ENCODE data around the gene RFX1. TPM values are rescaled to one million over a fixed set of nuclear protein-coding genes. Genes with fewer than 3 reads are reported as not detected.
"Not testable (repeated sequence)": the region's sequence is repeated elsewhere in the genome, so short reads cannot be mapped to it uniquely, and the experiment has no call there.

The RFX1 gene
- total RNA-seq, 1 donor from 2014 or later = 19.9 TPM

DNA sequence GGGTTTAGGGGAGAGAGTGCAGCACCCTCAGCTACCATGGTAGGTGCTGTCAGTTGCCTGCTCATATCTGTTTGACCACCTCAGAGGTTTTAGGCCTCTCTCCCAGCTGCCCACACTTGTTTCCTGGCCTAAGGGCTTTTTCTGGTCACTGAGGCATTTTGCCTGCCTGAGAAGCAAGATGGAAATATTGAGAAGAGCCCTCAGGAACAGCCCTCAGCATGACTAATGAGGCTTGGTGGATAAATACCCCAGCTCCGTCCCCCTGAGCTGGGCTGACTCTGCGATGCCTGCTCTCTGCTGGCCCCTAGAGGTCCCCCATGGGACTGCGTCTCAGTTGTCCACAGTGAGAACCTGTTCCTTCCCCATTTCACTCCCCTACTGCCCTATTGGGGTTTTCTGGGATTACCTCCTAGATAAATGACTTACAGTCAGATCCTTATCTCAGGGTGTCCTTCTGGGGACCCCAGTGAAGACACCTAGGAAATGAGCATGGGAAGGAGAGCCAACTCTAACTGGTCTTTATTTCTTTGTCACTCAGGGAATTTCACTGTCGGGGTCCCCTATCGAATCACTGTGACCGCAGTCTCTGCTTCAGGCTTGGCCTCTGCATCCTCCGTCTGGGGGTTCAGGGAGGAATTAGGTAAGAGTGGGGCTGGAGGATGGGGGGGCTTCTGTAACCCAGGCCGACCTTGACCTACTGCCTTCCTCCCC is 42.5 kb upstream of the RFX1 start:
- TF ChIP-seq, protein P1, sequence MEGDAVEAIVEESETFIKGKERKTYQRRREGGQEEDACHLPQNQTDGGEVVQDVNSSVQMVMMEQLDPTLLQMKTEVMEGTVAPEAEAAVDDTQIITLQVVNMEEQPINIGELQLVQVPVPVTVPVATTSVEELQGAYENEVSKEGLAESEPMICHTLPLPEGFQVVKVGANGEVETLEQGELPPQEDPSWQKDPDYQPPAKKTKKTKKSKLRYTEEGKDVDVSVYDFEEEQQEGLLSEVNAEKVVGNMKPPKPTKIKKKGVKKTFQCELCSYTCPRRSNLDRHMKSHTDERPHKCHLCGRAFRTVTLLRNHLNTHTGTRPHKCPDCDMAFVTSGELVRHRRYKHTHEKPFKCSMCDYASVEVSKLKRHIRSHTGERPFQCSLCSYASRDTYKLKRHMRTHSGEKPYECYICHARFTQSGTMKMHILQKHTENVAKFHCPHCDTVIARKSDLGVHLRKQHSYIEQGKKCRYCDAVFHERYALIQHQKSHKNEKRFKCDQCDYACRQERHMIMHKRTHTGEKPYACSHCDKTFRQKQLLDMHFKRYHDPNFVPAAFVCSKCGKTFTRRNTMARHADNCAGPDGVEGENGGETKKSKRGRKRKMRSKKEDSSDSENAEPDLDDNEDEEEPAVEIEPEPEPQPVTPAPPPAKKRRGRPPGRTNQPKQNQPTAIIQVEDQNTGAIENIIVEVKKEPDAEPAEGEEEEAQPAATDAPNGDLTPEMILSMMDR (conservative IDR thresholded peaks at IDR 0.05) = peak; percentile 76
- no peaks in the 10 kb centered on the region for H3K9me3 Mint-ChIP-seq
- no peaks in the 10 kb centered on the region for H3K36me3 Mint-ChIP-seq (ENCODE audit: low read depth)
- no peaks in the 10 kb centered on the region for H3K4me1 Mint-ChIP-seq
- peak; percentile 63 for DNase-seq (ENCODE audit: low read depth, low spot score)
- no peaks in the 10 kb centered on the region for H3K27me3 Mint-ChIP-seq (ENCODE audit: low read depth)
- no peak overlapping the region for H3K27ac Mint-ChIP-seq (ENCODE audit: unreplicated experiment)
- no peak overlapping the region for H3K4me3 Mint-ChIP-seq

DNA sequence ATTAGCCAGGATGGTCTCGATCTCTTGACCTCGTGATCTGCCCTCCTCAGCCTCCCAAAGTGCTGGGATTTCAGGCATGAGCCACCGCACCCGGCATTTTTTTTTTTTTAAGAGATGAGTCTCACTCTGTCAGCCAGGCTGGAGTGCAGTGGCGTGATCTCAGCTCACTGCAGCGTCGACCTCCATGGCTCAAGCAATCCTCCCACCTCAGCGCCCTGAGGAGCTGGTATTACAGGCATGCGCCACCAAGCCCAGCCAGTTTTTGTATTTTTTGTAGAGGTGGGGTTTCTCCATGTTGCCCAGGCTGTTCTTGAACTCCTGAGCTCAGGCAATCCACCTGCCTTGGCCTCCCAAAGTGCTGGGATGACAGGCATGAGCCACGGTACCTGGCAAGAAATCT is 41.7 kb upstream of the RFX1 start:
- not testable (repeated sequence) for H3K9me3 Mint-ChIP-seq; H3K4me1 Mint-ChIP-seq; H3K36me3 Mint-ChIP-seq (ENCODE audit: low read depth); H3K27ac Mint-ChIP-seq (ENCODE audit: unreplicated experiment); H3K27me3 Mint-ChIP-seq (ENCODE audit: low read depth); H3K4me3 Mint-ChIP-seq; DNase-seq (ENCODE audit: low read depth, low spot score)

DNA sequence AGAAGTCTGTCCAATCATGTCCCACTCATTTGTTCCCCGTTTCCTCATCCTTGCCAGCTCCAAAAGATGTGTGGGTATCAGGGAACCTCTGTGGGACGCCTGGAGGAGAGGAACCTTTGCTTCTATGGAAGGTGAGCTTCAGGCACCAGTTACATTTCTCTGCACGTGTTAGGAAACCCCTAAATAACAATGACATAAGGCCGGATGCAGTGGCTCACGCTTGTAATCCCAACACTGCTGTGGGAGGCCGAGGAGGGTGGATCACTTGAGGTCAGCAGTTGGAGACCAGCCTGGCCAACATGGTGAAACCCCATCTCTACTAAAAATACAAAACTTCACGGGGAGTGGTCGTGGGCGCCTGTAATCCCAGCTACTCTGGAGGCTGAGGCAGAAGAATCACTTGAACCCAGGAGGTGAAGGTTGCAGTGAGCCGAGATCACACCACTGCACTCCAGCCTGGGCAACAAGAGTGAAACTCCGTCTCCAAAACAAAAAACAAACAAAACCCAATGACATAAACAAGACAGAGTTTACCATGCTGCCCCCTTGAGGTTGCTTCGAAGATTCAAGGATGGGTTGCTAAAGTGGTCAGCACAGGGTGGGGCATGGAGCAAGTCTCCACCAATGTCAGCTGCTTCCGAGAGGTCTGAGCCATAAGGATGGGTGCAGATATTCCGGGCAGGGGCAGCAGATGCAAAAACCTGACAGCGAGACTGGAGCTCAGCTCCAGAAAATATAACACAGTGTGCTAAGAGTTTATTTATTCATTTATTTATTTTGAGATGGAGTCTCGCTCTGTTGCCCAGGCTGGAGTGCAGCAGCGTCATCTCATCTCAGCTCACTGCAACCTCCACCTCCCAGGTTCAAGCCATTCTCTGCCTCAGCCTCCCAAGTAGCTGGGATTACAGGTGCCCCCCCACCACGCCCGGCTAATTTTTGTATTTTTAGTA is 36.8 kb upstream of the RFX1 start:
- not testable (repeated sequence) for H3K36me3 Mint-ChIP-seq (ENCODE audit: low read depth); H3K9me3 Mint-ChIP-seq; H3K27me3 Mint-ChIP-seq (ENCODE audit: low read depth); H3K4me1 Mint-ChIP-seq; H3K4me3 Mint-ChIP-seq
- DNase-seq (ENCODE audit: low read depth, low spot score) = peak; percentile 65
- peak overlapping the region; percentile 97 for H3K27ac Mint-ChIP-seq (ENCODE audit: unreplicated experiment)
- TF ChIP-seq, protein P1 (conservative IDR thresholded peaks at IDR 0.05) = peak; percentile 67

DNA sequence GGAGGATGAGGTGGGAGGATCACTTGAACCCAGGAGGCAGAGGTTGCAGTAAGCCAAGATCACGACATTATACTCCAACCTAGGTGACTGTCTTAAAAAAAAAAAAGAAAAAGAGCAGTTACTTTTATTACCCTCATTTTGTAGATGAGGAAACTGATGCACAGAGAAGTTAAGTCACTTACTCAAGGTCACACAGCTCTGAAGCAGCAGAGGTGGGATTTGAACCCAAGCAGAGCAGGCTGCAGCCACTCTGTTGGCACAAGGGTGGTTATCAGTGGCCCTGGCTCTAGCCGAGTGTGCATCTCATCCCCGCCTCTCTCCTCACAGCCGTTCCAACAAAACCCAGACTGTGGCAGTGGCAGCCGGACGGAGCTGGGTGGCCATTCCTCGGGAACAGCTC is 33.1 kb upstream of the RFX1 start:
- H3K4me1 Mint-ChIP-seq = peaks cover 7% of the 10 kb centered on the region
- no peak overlapping the region for H3K4me3 Mint-ChIP-seq
- peaks cover 3% of the 10 kb centered on the region for H3K36me3 Mint-ChIP-seq (ENCODE audit: low read depth)
- TF ChIP-seq, protein P1 (conservative IDR thresholded peaks at IDR 0.05) = no peak
- no peak overlapping the region for H3K27ac Mint-ChIP-seq (ENCODE audit: unreplicated experiment)
- DNase-seq (ENCODE audit: low read depth, low spot score) = no peak
- no peaks in the 10 kb centered on the region for H3K27me3 Mint-ChIP-seq (ENCODE audit: low read depth)
- no peaks in the 10 kb centered on the region for H3K9me3 Mint-ChIP-seq

DNA sequence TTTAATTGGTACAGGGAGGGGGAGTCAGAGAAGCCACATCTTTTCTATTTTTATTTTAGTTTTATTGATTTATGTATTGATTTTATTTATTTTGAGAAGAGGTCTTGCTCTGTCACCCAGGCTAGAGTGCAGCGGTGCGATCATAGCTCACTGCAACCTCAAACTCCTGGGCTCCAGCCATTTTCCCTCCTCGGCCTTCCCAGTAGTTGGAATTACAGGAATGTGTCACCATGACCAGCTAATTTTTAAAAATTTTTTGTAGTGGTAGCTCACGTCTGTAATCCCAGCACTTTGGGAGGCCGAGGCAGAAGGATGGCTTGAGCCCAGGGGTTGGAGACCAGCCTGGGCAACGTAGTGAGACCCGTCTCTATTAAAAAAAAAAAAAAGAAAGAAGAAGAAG is 29.6 kb upstream of the RFX1 start:
- TF ChIP-seq, protein P1 (conservative IDR thresholded peaks at IDR 0.05) = no peak

DNA sequence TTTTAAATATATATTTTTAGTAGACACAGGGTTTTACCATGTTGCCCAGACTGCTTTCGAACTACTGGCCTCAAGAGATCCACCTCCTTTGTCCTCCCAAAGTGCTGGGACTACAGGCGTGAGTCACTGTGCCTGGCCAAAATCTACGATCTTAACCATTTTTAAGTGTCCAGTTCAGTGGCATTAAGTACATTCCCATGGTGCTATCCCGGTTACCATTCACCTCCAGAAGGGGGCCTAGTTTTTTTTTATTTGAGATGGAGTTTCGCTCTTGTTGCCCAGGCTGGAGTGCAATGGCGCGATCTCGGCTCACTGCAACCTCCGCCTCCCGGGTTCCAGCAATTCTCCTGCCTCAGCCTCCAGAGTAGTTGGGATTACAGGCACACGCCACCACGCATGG is 29.0 kb upstream of the RFX1 start:
- H3K27ac Mint-ChIP-seq (ENCODE audit: unreplicated experiment); H3K4me1 Mint-ChIP-seq; H3K27me3 Mint-ChIP-seq (ENCODE audit: low read depth); DNase-seq (ENCODE audit: low read depth, low spot score); H3K4me3 Mint-ChIP-seq; H3K36me3 Mint-ChIP-seq (ENCODE audit: low read depth); H3K9me3 Mint-ChIP-seq: not testable (repeated sequence)
- TF ChIP-seq, protein P1 (conservative IDR thresholded peaks at IDR 0.05) = peak; percentile 29

More for the DNA sequence above, 29.6 kb upstream of the RFX1 start:
- H3K4me3 Mint-ChIP-seq = no peak overlapping the region
- peaks cover 6% of the 10 kb centered on the region for H3K4me1 Mint-ChIP-seq
- no peak overlapping the region for H3K27ac Mint-ChIP-seq (ENCODE audit: unreplicated experiment)
- no peaks in the 10 kb centered on the region for H3K9me3 Mint-ChIP-seq
- no peak for DNase-seq (ENCODE audit: low read depth, low spot score)
- H3K27me3 Mint-ChIP-seq (ENCODE audit: low read depth) = peaks cover 7% of the 10 kb centered on the region
- no peaks in the 10 kb centered on the region for H3K36me3 Mint-ChIP-seq (ENCODE audit: low read depth)

All from neural crest cell (in vitro differentiated cells).